Suprapubic skin (tissue), 4 donors: ENCODE data around the gene PML. TPM values are rescaled to one million over a fixed set of nuclear protein-coding genes. Genes with fewer than 3 reads are reported as not detected.

ENCODE experiments used
- DNase-seq, 2 donors: peaks; one replicate each; pipeline ENCODE4 v3.0.0-alpha.2; 2019; ENCODE audit warnings: low spot score in 2 of 2
- H3K27ac ChIP-seq: fragments of 200-600 bp; sonication (generic); one replicate; pipeline ENCODE4 v1.5.1; 2019
- H3K27me3 ChIP-seq: fragments of 200-600 bp; sonication (generic); one replicate; pipeline ENCODE4 v1.5.1; 2019
- H3K36me3 ChIP-seq: fragments of 200-600 bp; sonication (generic); one replicate; pipeline ENCODE4 v1.5.1; 2019
- H3K4me1 ChIP-seq: fragments of 200-600 bp; sonication (generic); one replicate; pipeline ENCODE4 v1.5.1; 2019
- H3K4me3 ChIP-seq: fragments of 200-600 bp; sonication (generic); one replicate; pipeline ENCODE4 v1.5.1; 2019; ENCODE audit warnings: mild to moderate bottlenecking
- H3K9me3 ChIP-seq: fragments of 200-600 bp; sonication (generic); one replicate; pipeline ENCODE4 v1.5.1; 2019
- EP300 ChIP-seq: sonication (generic); formaldehyde crosslinking; IDR thresholded peaks from one replicate; pipeline ENCODE4 v1.6.1; 2017; ENCODE audit warnings: antibody characterized with exemption
- POLR2A ChIP-seq, 2 donors: fragments of 450-650 bp; IDR thresholded peaks; one replicate each; pipeline ENCODE4 v1.6.1; 2017; ENCODE audit warnings: antibody characterized with exemption in 2 of 2, mild to moderate bottlenecking in 2 of 2, moderate library complexity in 2 of 2
- POLR2AphosphoS5 ChIP-seq, 3 donors: sonication (generic); formaldehyde crosslinking; IDR thresholded peaks; one replicate each; pipeline ENCODE4 v1.6.1; 2017; ENCODE audit warnings: antibody characterized with exemption in 3 of 3
- WGBS: methylation state at CpG from one replicate; pipeline ENCODE4 v1.1.5; 2018; 5-methylcytosine and 5-hydroxymethylcytosine counted together
- total RNA-seq, 4 donors: library from RNA; depleted of rRNA; stranded (reverse); fragments of >200 nt; gene quantifications; one replicate each; pipeline ENCODE4 v1.1.0, GENCODE V29; 2016
- TF ChIP-seq, protein P1 (sequence below), 2 donors: fragments of 200-600 bp in 1 of 2; fragments of 450-650 bp in 1 of 2; sonication (generic) in 1 of 2; IDR thresholded peaks; one replicate each; pipeline ENCODE4 v1.5.1; 2016 to 2019; ENCODE audit warnings: antibody characterized with exemption in 2 of 2, mild to moderate bottlenecking in 1 of 2, moderate library complexity in 1 of 2

PML gene
- total RNA-seq, 4 donors from 2014 or later = 59.2 to 111 (median 82.5) TPM

DNA sequence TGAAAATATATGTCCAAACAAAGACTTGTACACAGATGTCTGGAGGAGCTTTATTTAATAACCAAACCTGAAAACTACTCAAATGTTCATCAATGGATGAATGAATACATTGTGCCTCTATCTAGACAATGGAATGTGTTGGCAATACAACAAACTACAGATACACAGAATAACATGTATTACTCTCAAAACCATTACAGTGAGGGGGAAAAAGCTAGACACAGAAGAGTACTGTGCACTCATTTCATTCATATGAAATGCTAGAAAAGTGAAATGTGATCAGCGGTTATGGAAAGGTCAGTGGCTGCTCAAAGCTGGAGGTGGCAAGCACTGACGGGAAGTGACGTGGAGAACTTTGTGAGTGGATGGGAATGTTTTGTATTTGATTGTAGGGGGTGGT lies 15.6 kb upstream of the PML start:
- WGBS = 82% methylated on average over 3 of the region's 3 CpGs
- TF ChIP-seq EP300 (no peak), POLR2A (IDR thresholded peaks at IDR 0.05) (no peak), POLR2AphosphoS5 (IDR thresholded peaks at IDR 0.05) (no peak)
- TF ChIP-seq, protein P1, sequence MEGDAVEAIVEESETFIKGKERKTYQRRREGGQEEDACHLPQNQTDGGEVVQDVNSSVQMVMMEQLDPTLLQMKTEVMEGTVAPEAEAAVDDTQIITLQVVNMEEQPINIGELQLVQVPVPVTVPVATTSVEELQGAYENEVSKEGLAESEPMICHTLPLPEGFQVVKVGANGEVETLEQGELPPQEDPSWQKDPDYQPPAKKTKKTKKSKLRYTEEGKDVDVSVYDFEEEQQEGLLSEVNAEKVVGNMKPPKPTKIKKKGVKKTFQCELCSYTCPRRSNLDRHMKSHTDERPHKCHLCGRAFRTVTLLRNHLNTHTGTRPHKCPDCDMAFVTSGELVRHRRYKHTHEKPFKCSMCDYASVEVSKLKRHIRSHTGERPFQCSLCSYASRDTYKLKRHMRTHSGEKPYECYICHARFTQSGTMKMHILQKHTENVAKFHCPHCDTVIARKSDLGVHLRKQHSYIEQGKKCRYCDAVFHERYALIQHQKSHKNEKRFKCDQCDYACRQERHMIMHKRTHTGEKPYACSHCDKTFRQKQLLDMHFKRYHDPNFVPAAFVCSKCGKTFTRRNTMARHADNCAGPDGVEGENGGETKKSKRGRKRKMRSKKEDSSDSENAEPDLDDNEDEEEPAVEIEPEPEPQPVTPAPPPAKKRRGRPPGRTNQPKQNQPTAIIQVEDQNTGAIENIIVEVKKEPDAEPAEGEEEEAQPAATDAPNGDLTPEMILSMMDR (IDR thresholded peaks at IDR 0.05) = no peak
- Histone ChIP-seq H3K27ac (no peak overlapping the region), H3K4me1 (peaks cover 31% of the 10 kb centered on the region), H3K4me3 (no peak overlapping the region), H3K27me3 (peaks cover 11% of the 10 kb centered on the region), H3K9me3 (no peaks in the 10 kb centered on the region), H3K36me3 (no peaks in the 10 kb centered on the region)
- DNase-seq = peak in 1 of 2 donors; percentile 31

DNA sequence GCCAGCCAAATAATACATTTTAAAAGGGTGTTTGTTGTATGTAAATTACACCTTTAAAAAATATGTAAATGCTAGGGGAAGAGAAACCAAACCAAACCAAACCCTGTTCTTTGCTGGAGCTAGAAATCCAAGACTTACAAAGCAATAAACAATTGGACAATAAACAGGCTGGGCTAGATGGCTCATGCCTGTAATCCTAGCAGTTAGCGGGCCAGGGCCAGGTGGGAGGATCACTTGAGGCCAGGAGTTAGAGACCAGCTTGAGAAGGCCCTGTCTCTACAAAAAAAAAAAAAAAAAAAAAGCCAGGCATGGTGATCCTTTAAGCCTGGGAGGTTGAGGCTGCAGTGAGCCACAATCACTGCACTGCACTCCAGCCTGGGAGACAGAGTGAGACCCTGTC lies 14.9 kb upstream of the PML start:
- DNase-seq = peak in 1 of 2 donors; percentile 4
- H3K4me1 ChIP-seq = peaks cover 39% of the 10 kb centered on the region
- WGBS = 58% methylated on average over 1 of the region's 1 CpG
- H3K27ac ChIP-seq = no peak overlapping the region
- no peak overlapping the region for H3K4me3 ChIP-seq
- H3K27me3 ChIP-seq = peaks cover 11% of the 10 kb centered on the region
- TF ChIP-seq POLR2AphosphoS5 (IDR thresholded peaks at IDR 0.05) (no peak), POLR2A (IDR thresholded peaks at IDR 0.05) (no peak), EP300 (no peak)
- TF ChIP-seq, protein P1 (IDR thresholded peaks at IDR 0.05) = no peak
- no peaks in the 10 kb centered on the region for H3K9me3 ChIP-seq
- H3K36me3 ChIP-seq = no peaks in the 10 kb centered on the region

DNA sequence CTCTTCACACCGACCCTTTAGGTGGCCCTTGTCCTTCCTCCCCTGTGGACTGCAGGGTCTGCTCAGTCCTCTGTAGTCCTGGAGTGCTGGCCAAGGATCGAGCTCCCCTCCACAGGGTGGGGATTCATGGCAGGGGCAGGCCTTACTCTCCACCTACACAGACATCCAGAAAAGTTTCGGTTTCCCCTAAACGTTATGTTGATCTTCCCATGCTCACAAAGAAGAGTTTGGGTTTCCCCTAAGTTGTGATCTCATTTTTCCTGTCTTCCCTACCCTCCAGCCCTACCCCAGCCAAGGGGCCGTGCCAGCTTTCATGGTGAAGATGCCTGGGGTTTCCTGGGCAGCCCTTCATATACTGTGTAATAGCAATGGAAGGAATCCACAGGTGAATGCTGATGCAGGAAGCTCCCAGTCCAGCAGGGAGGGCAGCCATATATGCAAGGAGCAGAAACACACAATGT lies 12.7 kb upstream of the PML start:
- H3K36me3 ChIP-seq = peaks cover 11% of the 10 kb centered on the region
- H3K27ac ChIP-seq = peak overlapping the region; percentile 92
- no peaks in the 10 kb centered on the region for H3K9me3 ChIP-seq
- no peaks in the 10 kb centered on the region for H3K27me3 ChIP-seq
- H3K4me1 ChIP-seq = peaks cover 59% of the 10 kb centered on the region
- DNase-seq = peak in 1 of 2 donors; percentile 64
- TF ChIP-seq, protein P1 (IDR thresholded peaks at IDR 0.05) = no peak
- H3K4me3 ChIP-seq = no peak overlapping the region
- WGBS = 10% methylated on average over 5 of the region's 5 CpGs

DNA sequence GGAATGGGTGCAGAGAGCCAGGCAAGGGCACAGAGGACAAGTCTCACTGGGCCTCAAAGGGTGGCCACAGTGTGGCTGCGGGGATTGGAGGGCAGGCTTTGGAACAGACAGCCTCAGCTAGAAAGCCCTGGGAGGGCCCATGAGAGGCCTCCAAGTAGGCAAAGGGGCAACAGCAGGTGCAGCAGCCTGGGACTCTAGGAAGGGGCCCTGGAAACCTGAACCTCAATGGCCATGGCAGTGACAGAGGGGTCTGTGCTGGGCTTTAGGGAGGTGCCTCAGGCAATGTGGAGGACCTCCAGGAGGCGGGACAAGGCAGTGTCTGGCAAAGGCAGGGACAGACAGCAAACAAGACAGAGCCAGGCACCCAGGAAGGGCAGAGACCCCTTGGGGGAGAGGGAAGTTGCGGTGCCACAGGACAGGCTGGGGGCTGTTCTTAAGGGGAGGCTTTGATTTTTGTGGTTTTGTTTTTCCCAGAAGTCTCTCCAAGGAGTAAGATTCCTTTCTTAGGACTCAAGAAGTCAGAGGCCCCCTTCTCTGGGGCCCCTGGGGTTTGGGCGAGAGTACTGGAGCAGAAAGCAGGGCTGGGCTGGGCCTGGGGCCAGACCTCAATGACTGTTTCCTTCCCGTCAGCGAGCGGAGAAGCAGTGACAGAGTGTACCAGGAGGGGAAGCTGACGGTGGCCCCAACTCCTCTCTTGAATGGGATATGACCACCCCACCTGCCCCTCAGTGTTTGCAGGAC lies 12.1 kb upstream of the PML start:
- WGBS = 20% methylated on average over 4 of the region's 8 CpGs
- H3K27ac ChIP-seq = peak overlapping the region; percentile 92
- peaks cover 65% of the 10 kb centered on the region for H3K4me1 ChIP-seq
- peaks cover 11% of the 10 kb centered on the region for H3K36me3 ChIP-seq
- no peaks in the 10 kb centered on the region for H3K27me3 ChIP-seq
- H3K4me3 ChIP-seq = peak overlapping the region; percentile 16
- DNase-seq = peak; percentile 91 to 93
- peak in 2 of 3 donors; percentile 15 to 20 for TF ChIP-seq POLR2AphosphoS5 (IDR thresholded peaks at IDR 0.05)
- TF ChIP-seq POLR2A (IDR thresholded peaks at IDR 0.05) = no peak
- no peak for TF ChIP-seq EP300
- TF ChIP-seq, protein P1 (IDR thresholded peaks at IDR 0.05) = peak in 1 of 2 donors; percentile 9
- no peaks in the 10 kb centered on the region for H3K9me3 ChIP-seq

DNA sequence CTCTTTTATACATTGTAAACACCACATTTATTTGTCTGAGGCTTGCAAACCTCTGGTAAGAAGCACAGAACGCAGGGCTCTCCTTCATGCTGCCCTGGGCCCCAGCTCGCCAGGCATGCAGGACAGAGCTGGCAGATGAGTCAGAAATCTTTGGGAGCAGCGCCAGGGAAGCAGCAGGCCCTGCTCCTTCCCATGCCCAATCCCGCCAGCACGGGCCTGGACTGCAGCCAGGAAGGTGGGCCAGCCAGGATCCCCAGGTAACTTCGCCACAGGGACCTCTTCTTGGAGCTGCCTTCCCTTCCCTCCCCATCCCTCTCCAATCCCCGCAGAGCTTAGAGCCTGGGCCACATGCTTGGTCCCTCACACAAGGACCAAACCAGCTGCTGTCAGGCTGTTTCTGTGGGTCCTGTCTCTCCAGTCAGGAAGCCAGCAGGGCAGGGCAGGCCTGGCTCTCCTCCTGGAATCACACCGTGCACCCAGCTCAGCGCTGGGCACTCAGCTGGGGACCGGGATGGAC lies 11.2 kb upstream of the PML start:
- H3K4me3 ChIP-seq = peak overlapping the region; percentile 16
- peaks cover 11% of the 10 kb centered on the region for H3K36me3 ChIP-seq
- TF ChIP-seq EP300 (no peak), POLR2AphosphoS5 (IDR thresholded peaks at IDR 0.05) (no peak), POLR2A (IDR thresholded peaks at IDR 0.05) (no peak)
- TF ChIP-seq, protein P1 (IDR thresholded peaks at IDR 0.05) = no peak
- 0% methylated on average over 4 of the region's 10 CpGs for WGBS
- H3K9me3 ChIP-seq = no peaks in the 10 kb centered on the region
- DNase-seq = peak; percentile 79 to 84
- peaks cover 74% of the 10 kb centered on the region for H3K4me1 ChIP-seq
- no peaks in the 10 kb centered on the region for H3K27me3 ChIP-seq
- H3K27ac ChIP-seq = peak overlapping the region; percentile 92
